ENCODE measurements around the gene VDAC1.

Gene VDAC1

DNA sequence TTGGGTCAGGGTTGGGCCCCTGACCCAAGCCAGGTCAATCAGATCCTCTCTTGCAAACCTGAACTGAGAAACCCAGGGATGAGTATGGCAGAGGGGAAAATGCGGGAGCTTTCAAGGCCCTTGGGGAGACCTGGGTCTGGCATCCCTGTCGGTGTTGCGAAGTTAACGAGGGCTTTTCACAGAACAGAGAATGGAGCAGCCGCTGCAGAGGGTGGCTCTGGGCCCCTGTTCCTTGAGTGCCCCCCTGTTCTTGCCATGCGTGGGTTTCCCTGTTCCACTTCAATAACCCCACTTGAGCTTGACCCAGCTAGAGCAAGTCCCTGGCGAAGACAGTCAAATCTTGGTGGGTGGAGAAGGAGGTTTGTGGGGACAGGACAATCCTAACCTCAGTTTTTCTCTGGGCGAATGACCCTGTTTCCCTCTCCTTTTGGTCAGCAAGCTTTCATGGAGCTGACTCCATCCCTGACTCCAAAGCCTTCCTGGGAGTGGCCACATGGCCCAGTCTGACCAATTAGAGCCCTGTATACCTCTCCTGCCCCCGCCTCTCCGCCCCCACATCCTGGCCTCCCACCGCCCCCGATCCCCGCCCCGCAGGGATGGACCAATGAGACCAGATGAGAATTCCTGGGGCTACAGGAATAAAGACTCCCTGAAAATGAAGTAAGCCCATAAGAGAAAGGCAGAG, 2.9 kb upstream of the VDAC1 start:
- DNase-seq (ENCODE audit: low read depth) = no peak
- H3K4me3 ChIP-seq (ENCODE audit: low read length) = no peak overlapping the region
- TF ChIP-seq, protein P1, sequence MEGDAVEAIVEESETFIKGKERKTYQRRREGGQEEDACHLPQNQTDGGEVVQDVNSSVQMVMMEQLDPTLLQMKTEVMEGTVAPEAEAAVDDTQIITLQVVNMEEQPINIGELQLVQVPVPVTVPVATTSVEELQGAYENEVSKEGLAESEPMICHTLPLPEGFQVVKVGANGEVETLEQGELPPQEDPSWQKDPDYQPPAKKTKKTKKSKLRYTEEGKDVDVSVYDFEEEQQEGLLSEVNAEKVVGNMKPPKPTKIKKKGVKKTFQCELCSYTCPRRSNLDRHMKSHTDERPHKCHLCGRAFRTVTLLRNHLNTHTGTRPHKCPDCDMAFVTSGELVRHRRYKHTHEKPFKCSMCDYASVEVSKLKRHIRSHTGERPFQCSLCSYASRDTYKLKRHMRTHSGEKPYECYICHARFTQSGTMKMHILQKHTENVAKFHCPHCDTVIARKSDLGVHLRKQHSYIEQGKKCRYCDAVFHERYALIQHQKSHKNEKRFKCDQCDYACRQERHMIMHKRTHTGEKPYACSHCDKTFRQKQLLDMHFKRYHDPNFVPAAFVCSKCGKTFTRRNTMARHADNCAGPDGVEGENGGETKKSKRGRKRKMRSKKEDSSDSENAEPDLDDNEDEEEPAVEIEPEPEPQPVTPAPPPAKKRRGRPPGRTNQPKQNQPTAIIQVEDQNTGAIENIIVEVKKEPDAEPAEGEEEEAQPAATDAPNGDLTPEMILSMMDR (conservative IDR thresholded peaks at IDR 0.05; ENCODE audit: low read length) = no peak

GRCh38 chr5:134006115-134006514, 1.3 kb upstream of the VDAC1 start:
- no peak for DNase-seq (ENCODE audit: low read depth)
- TF ChIP-seq, protein P1 (conservative IDR thresholded peaks at IDR 0.05; ENCODE audit: low read length) = no peak
- H3K4me3 ChIP-seq (ENCODE audit: low read length) = peak overlapping the region; percentile 68

DNA sequence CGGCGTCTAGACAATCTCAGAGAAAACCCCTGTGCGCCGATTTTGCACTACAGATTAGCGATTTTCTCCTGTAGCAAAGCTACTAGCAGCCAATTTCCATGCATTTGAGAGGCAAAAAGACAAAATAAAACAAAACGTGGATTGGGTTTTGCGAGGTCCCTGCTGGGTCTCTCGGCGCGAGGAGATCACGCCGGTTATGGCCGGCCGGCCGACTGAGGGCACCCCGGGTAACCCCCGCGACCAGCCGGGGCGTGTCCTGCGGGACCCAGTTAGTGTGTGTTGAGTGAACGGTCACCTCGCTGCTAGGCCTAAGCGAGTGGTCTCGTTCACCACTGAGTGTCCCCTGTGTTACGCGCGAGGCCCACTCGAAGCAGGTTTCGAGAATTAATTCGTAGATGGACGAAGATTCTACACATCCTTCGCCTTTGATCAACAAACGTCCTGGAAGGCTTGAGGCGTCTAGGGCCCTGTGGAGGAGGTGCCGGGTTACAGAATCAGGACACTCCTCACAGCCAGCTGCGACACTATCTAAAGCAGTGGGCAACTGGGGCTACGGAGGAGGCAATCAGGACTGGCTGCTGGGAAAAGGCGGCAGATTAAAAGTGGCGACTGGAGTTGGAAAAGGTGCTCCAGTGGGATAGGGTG, 764 bp upstream of the VDAC1 start:
- peak; percentile 32 for DNase-seq (ENCODE audit: low read depth)
- TF ChIP-seq, protein P1 (conservative IDR thresholded peaks at IDR 0.05; ENCODE audit: low read length) = no peak
- H3K4me3 ChIP-seq (ENCODE audit: low read length) = peak overlapping the region; percentile 68

DNA sequence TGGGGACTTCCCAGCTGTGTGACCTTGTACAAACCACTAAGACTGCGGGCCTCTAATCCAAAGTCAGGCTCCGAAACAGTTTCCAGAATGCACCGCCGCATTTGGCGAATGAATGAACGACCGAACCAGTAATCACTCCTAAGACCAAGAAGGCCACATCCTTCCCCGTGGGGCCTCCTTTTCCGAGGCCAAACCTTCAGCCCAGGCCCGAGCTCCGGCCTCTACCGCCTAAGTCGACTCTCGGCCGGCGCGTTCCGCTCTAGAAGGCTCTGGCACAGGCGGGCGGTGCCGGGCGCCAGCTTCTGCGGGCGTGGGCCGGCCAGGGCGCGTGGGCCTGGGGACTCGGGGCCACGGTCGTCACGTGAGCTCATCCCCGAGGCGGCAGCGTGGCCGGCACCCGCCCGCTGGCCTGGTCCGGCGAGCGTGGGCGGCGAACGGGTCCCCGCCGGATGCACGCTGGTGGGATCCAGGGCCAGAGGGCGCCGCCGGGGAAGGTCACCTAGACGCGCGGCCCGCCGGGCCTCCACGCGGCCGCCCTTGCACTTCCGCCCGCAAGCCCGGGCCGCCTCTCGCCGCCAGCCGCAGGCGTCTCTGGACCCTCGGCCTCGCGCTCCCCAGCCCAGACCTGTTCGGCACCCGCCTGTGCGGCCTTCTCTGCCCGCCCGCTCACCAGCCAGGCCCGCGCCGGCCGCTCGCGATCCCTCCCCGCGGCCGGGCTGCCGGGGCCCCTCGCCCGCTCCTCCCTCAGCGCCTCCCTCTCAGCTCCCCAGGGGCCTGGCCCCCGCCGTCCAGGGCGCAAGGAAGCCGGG, 754 bp downstream of the VDAC1 start:
- TF ChIP-seq, protein P1 (conservative IDR thresholded peaks at IDR 0.05; ENCODE audit: low read length) = no peak
- peak; percentile 45 for DNase-seq (ENCODE audit: low read depth)
- peak overlapping the region; percentile 68 for H3K4me3 ChIP-seq (ENCODE audit: low read length)

DNA sequence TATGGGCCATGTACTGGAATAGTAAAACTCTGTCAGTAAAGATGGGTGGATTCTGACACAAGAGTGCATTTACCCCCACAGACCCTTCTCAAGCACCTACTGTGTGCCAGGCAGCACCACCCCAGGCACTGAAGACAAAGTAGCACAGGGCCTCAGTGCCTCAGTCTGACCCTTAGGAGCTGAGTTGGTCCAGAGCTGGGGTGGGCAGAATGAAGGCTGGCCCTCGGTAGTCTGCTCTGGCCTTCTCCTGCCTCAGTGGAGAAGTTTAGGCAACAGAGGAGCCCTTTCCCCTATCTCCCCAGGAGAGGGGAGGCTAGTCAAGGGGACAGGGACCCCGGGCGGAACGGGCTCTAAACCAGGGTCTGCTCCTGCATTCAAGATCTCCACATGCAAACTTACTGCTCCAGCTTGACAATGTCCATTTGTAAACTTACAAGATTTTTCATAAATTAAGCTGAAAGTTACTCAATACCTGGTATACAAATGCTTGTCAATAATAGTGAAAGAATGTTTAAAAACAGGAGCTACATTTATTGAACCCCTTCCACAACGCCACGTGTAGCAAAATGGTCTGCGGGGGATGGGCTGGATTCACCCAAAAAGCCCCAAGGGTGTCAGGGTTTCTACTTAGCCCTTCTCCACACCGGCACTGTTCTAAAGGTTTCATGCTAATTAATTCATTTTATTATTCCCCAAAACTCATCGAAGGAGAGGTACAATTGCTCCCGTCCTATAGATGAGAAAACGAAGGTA, 1.5 kb downstream of the VDAC1 start:
- peak overlapping the region; percentile 68 for H3K4me3 ChIP-seq (ENCODE audit: low read length)
- DNase-seq (ENCODE audit: low read depth) = no peak

More for the DNA sequence above, 1.5 kb downstream of the VDAC1 start:
- TF ChIP-seq, protein P1 (conservative IDR thresholded peaks at IDR 0.05; ENCODE audit: low read length) = no peak
